Middle frontal gyrus (tissue), 1 donor: ENCODE data around the gene PAF1.

Source experiments
- DNase-seq: peaks from one replicate; pipeline ENCODE4 v3.0.0-alpha.2; 2015; ENCODE audit warnings: low spot score; ENCODE audit errors: extremely low spot score

The PAF1 gene

DNA sequence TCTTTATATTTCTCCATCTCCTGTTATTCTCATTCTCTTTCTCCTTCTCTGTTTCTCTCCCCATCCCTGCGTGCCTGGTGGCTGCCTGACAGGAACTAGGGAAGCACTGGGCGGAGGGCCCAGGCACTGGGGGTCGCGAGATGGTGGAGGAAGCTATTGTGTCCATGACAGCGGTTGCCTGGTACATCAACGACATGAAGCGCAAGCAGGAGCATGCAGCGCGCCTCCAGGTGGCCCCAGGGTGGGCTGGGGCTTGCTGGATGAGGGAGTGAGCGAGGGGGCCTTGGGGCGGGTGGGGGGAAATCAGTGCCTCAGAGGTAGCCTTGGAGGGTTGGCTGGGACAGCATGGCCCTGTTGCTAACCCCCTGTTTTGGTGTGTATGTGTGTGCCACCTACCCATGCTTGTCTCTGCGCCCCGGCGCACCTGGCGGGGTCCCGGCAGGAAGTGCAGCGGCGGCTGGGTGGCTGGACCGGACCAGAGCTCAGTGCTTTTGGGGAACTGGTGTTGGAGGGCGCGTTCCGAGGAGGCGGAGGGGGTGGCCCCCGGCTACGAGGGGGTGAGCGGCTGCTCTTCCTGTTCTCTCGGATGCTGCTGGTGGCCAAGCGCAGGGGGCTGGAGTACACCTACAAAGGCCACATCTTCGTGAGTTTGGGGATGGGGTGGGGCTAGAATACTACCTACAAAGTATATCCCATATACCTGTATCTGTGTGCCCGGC lies 26.7 kb upstream of the PAF1 start:
- no peak for DNase-seq

GRCh38 chr19:39416152-39417120 lies 25.5 kb upstream of the PAF1 start:
- no peak for DNase-seq

DNA sequence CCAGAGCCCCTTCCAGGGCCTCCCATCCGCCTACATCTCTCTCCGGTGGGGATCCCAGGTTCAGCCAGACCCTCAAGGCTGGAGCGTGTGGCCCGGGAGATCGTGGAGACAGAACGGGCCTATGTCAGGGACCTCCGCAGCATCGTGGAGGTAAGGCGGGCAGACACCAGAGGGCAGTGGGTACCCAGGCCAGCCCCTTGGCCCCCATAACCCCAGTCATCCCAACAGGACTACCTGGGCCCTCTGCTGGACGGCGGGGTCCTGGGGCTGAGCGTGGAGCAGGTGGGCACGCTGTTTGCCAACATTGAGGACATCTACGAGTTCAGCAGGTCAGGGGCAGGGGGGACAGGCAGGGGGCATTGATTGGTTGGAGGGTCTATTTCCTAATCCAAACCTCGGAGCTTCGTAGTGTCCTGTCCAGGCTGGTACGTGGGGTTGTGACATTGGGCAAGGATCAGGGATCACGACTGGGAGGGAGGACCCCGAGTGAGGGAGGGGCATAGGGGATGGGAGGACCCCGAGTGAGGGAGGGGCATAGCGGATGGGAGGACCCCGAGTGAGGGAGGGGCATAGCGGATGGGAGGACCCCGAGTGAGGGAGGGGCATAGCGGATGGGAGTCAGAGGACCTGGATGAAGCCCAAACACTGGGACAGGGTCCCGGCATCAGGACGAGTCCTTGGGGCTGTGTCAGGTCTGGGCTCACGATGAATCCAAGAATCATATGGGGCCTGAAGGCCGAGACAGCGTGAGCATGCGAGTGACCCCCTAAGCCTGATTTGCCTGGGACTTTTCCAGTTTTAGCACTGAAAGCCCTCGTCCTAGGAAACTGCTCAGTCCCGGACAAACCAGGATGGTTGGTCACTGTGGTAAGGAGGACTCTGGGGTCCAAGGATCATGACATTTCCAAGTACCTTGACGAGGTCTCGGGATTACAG lies 24.5 kb upstream of the PAF1 start:
- DNase-seq: no peak

DNA sequence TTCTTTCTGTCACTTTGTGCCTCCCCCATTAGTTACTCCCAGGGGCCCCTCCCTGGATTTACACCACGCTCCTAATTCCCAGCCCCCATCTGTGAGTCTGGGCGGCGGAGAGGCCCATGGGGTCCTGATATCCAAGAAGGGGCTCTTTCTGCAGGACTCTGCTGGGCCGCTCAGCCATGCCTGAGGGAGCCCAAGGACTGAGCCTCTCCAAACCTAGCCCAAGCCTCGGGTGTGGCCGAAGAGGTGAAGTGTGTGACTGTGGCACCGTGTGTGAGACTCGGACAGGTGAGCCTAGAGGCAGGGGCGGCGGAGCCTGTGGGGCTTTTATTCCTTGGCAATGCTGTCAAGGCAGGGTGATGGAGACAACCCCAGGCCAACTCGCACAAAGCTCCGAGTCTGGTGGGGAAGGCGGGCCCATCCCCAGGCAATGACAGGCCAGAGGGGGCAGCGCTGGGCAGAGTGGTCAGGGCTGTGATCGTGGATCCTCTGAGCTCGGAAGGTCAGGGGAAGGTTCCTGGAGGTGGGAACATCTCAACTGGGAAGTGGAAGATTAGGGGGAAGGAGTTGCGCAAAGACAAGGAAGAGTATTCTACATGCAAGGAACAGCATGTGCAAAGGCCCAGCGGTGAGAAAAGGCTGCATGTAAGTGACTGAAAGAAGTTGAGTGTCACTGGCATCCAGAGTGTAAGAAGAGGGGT lies 23.2 kb upstream of the PAF1 start:
- no peak for DNase-seq

DNA sequence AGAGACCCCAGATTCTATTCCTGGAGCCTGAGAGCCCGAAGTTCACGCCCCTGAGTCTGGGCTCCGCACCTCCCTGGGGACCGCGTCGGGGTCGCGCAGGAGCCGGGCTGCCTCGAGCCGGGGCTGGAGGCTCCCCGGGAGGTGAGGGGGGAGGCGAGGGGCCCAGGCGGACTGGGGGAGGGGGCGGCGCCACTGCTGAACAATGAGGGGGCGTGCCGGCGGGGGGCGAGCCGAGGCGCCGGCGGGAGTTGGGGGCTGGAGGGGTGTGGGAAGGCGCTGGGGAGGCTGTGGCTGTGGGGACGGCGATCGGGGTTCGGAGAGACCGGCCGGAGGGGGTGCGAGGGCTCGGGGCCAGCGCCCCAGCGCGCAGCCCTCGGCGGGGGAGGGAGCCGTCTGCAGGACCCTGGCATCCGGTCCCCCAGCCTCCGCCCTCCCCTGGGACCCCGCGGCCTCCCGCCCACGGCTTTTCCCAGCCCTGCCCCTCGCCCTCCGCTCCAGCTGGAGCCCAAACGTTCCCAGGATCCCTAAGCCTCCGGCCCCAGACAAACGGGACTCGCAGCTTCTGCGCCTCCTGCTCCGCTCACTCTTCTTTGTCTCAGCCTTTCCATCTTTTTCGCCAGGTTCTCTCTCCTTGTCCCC lies 22.5 kb upstream of the PAF1 start:
- no peak for DNase-seq

DNA sequence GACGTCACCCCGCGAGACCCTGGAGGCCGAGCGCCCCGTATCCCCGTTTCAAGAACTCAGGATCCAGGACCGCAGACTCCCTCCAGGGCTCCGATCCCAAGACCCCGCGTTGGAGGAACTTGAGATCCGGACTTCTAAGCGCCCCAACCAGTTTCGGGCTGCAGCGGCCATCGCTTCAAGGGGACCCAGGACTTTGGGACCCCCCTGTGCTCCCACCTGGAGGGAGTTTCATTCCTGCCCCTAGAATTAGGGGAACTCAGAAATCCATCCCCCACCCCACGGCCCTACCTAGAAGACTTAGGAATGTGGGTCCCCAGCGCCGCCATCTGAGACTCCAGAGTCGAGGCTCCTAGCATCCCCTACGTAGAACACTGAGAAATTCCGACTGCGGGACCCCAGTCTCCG lies 22.0 kb upstream of the PAF1 start:
- DNase-seq: no peak

DNA sequence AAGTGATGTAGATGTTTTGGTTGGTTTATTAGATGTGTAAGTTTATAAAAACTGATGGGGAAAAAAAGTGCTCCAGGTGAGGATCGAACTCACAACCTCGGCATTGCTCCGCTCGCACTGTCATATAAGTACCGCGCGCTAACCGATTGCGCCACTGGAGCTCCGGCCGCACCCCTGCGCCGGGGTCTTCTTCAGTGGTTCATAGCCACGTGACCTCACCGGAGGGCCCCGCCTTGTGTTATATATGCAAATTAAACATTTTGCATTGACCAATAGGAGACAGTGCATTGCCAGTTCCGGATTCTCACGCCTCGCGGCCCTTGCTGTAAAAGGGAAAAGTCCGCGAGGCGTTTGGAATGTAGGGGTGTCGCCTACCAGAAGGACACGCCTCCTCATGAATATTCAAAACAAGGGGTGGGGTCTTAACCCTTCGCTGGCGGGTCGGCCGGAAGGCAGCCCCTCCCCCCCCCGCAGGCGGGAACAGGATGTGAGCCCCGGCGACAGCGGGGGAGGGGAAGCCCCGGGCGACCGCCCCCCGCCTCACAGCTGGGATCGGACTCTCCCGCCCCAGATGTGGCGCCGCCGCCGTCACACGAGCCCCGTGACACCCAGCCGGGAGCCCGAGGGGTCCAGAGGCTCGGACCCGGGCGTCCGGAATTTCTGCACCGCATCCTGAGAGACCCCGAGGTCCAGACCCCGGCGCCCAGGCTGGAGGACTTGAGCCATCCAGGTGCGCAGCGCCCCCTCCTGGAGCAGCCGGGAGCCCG lies 21.4 kb upstream of the PAF1 start, which contains the start of gene PLEKHG2:
TSS of gene PLEKHG2 (plus strand) at position 570 of the 767 bp plus-strand sequence. CDS start 1,418 bp downstream, outside the sequence.
- peak; percentile 94 for DNase-seq

GRCh38 chr19:39411832-39412099 lies 20.9 kb upstream of the PAF1 start:
- DNase-seq: peak; percentile 74

DNA sequence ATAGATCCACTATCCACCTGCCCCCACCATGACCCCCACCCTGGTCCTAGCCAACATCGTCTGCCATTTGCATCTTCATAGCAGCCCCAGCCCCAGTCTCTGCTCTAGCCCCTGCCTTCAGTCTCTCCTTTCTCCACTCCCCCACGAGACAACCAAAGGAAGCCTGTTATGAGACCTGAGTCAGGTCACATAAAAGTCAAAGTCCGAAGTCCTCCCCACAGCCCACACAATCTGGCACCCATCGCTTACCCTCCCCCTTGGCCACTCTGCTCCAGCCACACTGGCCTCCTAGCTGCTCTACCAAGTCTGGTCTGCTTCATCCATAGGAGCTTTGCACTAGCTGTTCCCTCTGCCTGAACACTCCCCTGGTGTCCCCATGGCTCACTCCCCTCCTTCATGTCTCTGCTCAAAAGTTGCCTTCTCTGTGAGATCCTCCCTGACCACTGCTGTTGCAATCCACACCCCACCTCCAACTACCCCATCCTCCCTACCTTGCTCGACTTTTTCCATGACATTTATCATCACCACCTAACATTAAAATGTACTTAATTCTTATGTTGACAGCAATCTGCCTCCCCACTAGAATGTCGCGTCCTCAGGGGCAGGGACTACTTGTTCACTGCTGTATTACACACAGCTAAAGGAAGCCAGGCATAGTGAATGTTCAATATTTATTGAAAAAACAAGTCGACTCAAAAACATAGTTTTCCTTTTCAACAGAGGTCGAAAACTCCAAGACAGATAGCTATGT lies 20.4 kb upstream of the PAF1 start:
- no peak for DNase-seq

- DNase-seq: no peak
Observed at GRCh38 chr19:39410831-39411080, 19.9 kb upstream of the PAF1 start.

GRCh38 chr19:39410017-39410830 lies 19.3 kb upstream of the PAF1 start:
- no peak for DNase-seq

DNA sequence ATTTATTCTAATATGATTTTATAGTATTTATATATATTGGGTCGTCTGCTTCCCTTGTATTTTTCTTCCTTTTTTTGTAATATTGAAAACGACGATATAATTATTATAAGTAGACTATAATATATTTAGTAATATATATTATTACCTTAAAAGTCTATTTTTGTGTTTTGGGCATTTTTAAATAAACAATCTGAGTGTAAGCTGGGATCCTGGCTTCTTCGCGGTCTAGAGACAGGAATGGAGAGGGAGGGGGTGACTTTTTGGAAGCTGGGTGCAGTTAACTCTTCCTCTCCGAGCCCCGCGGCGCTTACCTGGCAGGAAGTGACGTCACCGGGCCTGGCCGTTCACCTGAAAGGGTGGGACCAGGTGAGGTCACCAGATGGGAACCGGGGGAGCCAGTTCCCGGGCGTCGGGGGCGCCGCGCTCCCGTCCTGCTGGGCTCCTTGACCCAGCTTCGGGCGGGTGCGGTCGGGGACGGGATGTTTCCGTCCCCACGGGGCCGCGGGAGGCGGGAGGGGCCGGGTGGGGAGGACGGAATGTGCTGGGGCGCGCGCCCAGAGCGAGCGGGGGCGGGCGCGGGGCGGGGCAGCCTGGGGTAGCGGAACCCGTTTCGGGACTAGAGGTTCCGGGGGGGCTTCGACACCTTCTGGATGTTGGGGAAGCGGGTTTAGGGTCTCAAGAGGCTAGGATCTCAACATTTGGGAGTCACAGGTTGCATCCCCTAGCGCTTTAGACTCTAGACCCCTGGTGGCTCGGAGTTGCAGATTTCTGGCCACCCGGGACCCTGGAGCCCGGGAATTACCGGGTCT lies 18.5 kb upstream of the PAF1 start:
- DNase-seq: no peak

GRCh38 chr19:39408392-39409207 lies 17.7 kb upstream of the PAF1 start:
- DNase-seq: no peak

DNA sequence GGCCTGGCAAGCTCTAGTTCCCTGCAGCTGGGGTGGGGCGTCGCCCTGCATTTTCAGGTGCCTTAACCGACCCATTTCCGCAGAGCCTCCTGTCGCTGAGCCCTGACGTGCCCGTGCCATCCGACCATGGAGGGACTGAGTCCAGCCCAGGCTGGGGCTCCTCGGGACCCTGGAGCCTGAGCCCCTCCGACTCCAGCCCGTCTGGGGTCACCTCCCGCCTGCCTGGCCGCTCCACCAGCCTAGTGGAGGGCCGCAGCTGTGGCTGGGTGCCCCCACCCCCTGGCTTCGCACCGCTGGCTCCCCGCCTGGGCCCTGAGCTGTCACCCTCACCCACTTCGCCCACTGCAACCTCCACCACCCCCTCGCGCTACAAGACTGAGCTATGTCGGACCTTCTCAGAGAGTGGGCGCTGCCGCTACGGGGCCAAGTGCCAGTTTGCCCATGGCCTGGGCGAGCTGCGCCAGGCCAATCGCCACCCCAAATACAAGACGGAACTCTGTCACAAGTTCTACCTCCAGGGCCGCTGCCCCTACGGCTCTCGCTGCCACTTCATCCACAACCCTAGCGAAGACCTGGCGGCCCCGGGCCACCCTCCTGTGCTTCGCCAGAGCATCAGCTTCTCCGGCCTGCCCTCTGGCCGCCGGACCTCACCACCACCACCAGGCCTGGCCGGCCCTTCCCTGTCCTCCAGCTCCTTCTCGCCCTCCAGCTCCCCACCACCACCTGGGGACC lies 16.9 kb upstream of the PAF1 start:
- no peak for DNase-seq

GRCh38 chr19:39407410-39407659 lies 16.4 kb upstream of the PAF1 start:
- no peak for DNase-seq

GRCh38 chr19:39406656-39407409 lies 15.9 kb upstream of the PAF1 start, which contains the start of gene ZFP36:
ZFP36 (plus strand) TSS chr19:39406847; CDS start chr19:39406905, 58 bp downstream.
- DNase-seq: no peak
